Breast epithelium (tissue), 3 donors: Measurements from ENCODE around the gene CADM2.

ENCODE experiments used
- POLR2A ChIP-seq: fragments of 450-650 bp; IDR thresholded peaks from one replicate; pipeline ENCODE4 v1.6.1; 2016; ENCODE audit warnings: antibody characterized with exemption, mild to moderate bottlenecking, moderate library complexity
- POLR2AphosphoS5 ChIP-seq, 3 donors: sonication (generic); formaldehyde crosslinking; IDR thresholded peaks; one replicate each; pipeline ENCODE4 v1.6.1; 2017; ENCODE audit warnings: antibody characterized with exemption in 3 of 3
- TF ChIP-seq, protein P1 (sequence below), 3 donors: fragments of 450-650 bp; IDR thresholded peaks; one replicate each; pipeline ENCODE4 v1.5.1; 2016 to 2017; ENCODE audit warnings: antibody characterized with exemption in 3 of 3, mild to moderate bottlenecking in 3 of 3, moderate library complexity in 3 of 3

DNA sequence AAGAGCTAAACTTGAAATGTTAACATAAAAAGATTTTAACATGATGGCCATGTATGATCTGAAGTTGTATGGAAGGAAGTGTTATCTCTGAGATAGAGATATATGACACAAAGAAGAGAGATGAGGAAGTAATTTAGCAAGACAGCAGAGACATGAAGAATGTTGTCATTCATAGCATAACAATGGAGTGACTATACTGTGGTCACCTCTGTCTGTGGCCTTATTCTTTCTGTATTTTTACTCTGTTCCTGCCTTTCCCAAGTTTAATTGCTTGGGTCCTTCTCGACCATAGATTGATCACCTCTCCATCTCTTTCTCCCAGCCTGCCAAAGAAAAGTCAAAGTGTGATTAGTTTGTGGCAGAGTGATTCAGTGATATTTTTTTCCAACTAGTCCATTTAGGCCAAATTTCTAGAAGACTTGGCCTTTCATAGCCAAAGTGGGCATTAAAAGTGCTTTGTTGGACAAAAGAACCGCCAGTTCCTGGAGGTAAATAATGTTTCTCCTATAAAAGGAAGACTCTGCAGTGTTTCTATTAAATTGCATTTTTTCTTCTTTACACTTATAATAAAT lies 711.9 kb downstream of the CADM2 start:
- TF ChIP-seq POLR2AphosphoS5 (IDR thresholded peaks at IDR 0.05) = no peak
- TF ChIP-seq, protein P1, sequence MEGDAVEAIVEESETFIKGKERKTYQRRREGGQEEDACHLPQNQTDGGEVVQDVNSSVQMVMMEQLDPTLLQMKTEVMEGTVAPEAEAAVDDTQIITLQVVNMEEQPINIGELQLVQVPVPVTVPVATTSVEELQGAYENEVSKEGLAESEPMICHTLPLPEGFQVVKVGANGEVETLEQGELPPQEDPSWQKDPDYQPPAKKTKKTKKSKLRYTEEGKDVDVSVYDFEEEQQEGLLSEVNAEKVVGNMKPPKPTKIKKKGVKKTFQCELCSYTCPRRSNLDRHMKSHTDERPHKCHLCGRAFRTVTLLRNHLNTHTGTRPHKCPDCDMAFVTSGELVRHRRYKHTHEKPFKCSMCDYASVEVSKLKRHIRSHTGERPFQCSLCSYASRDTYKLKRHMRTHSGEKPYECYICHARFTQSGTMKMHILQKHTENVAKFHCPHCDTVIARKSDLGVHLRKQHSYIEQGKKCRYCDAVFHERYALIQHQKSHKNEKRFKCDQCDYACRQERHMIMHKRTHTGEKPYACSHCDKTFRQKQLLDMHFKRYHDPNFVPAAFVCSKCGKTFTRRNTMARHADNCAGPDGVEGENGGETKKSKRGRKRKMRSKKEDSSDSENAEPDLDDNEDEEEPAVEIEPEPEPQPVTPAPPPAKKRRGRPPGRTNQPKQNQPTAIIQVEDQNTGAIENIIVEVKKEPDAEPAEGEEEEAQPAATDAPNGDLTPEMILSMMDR (IDR thresholded peaks at IDR 0.05) = no peak
- TF ChIP-seq POLR2A = no peak
